Measurements from ENCODE around the gene UIMC1. TPM values are rescaled to one million over a fixed set of nuclear protein-coding genes. Genes with fewer than 3 reads are reported as not detected.

Gene UIMC1
- total RNA-seq, 1 experiment from 2014 or later: 53.0 TPM

GRCh38 chr5:177045631-177046030, 39.1 kb upstream of the UIMC1 start:
- Histone ChIP-seq H2AK5ac (ENCODE audit: insufficient read length, low read length) (no peak overlapping the region), H3T11ph (ENCODE audit: low read length) (no peak overlapping the region), H3K4ac (ENCODE audit: low read depth, low read length) (no peak overlapping the region), H3K23ac (ENCODE audit: insufficient read length, low read depth, low read length) (no peak overlapping the region), H2BK12ac (ENCODE audit: insufficient read length, low read depth, low read length) (no peak overlapping the region), H2AFZ (ENCODE audit: low read length) (no peak overlapping the region), H4K8ac (replicated peaks; ENCODE audit: insufficient read length, low read depth, low read length) (no peak overlapping the region), H2BK120ac (ENCODE audit: low read depth, low read length, poor library complexity, severe bottlenecking) (no peak overlapping the region), H3K27ac (ENCODE audit: insufficient read length, low read depth, low read length) (no peak overlapping the region), H2BK5ac (ENCODE audit: insufficient read length, low read length) (no peak overlapping the region), H3K56ac (ENCODE audit: insufficient read length, low read depth, low read length) (no peak overlapping the region), H4K5ac (ENCODE audit: insufficient read length, low read depth, low read length) (no peak overlapping the region), H4K91ac (ENCODE audit: insufficient read length, low read depth, low read length) (no peak overlapping the region), H3K79me2 (ENCODE audit: insufficient read depth, low read length) (no peaks in the 10 kb centered on the region), H3K79me1 (ENCODE audit: insufficient read depth, low read depth, low read length, poor library complexity, severe bottlenecking) (no peaks in the 10 kb centered on the region), H3K27me3 (ENCODE audit: insufficient read depth, low read length) (no peaks in the 10 kb centered on the region), H3K9me3 (ENCODE audit: control insufficient read depth, low read depth, low read length) (no peaks in the 10 kb centered on the region), H3K18ac (ENCODE audit: insufficient read length, low read depth, low read length) (no peak overlapping the region), H3K23me2 (ENCODE audit: insufficient read length, low read depth, low read length, poor library complexity, severe bottlenecking) (no peaks in the 10 kb centered on the region), H4K20me1 (ENCODE audit: control insufficient read depth, insufficient read depth, insufficient read length) (no peaks in the 10 kb centered on the region), H2BK15ac (ENCODE audit: low read depth, low read length) (no peak overlapping the region), H3K9ac (ENCODE audit: extremely low read depth, insufficient read length, low read length) (no peak overlapping the region), H2BK20ac (ENCODE audit: low read depth, low read length, poor library complexity, severe bottlenecking) (no peak overlapping the region), H3K4me1 (ENCODE audit: insufficient read depth, low read length) (no peaks in the 10 kb centered on the region), H3K14ac (ENCODE audit: insufficient read depth, low read length) (no peak overlapping the region), H3K4me2 (ENCODE audit: insufficient read depth, insufficient read length, low read length) (no peak overlapping the region)
- DNase-seq: no peak
- no peaks in the 10 kb centered on the region for H3K27me3 Mint-ChIP-seq (ENCODE audit: low read depth)
- no peaks in the 10 kb centered on the region for H3K9me3 Mint-ChIP-seq
- peaks cover 16 to 81% (median 50%) of the 10 kb centered on the region in 3 experiments; a peak in 6 of 7 replicates for H3K36me3 Mint-ChIP-seq (ENCODE audit: insufficient read depth in 1 of 3, low read depth in 3 of 3)
- H3K27ac Mint-ChIP-seq: no peak overlapping the region
- WGBS (ENCODE audit: extremely low coverage, insufficient read length, low lambda C conversion rate): no CpG with 5 or more reads among the region's 4 CpGs
- no peaks in the 10 kb centered on the region for H3K4me1 Mint-ChIP-seq
- no peak for TF ChIP-seq CTCF (conservative IDR thresholded peaks at IDR 0.05)
- H3K4me3 Mint-ChIP-seq: no peak overlapping the region

Measured in H9 (cell line).